ENCODE data around the gene KRT78.

- no peak for TF ChIP-seq SP1 (IDR thresholded peaks at IDR 0.05)
- no peak for TF ChIP-seq FOXA1 (IDR thresholded peaks at IDR 0.05)
- TF ChIP-seq, protein P1, sequence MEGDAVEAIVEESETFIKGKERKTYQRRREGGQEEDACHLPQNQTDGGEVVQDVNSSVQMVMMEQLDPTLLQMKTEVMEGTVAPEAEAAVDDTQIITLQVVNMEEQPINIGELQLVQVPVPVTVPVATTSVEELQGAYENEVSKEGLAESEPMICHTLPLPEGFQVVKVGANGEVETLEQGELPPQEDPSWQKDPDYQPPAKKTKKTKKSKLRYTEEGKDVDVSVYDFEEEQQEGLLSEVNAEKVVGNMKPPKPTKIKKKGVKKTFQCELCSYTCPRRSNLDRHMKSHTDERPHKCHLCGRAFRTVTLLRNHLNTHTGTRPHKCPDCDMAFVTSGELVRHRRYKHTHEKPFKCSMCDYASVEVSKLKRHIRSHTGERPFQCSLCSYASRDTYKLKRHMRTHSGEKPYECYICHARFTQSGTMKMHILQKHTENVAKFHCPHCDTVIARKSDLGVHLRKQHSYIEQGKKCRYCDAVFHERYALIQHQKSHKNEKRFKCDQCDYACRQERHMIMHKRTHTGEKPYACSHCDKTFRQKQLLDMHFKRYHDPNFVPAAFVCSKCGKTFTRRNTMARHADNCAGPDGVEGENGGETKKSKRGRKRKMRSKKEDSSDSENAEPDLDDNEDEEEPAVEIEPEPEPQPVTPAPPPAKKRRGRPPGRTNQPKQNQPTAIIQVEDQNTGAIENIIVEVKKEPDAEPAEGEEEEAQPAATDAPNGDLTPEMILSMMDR (IDR thresholded peaks at IDR 0.05; ENCODE audit: low read depth, low read length, missing input control), result no peak
- no peak for TF ChIP-seq FOXA2 (IDR thresholded peaks at IDR 0.05)
- TF ChIP-seq, protein P2, sequence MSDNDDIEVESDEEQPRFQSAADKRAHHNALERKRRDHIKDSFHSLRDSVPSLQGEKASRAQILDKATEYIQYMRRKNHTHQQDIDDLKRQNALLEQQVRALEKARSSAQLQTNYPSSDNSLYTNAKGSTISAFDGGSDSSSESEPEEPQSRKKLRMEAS (IDR thresholded peaks at IDR 0.05), result no peak
- TF ChIP-seq REST (IDR thresholded peaks at IDR 0.05), result no peak
- TF ChIP-seq TAF1 (conservative IDR thresholded peaks at IDR 0.05), result no peak
- no peak for TF ChIP-seq HNF4A (conservative IDR thresholded peaks at IDR 0.05)
- TF ChIP-seq ATF3 (IDR thresholded peaks at IDR 0.05), result no peak
- TF ChIP-seq YY1 (IDR thresholded peaks at IDR 0.05), result no peak
- TF ChIP-seq RAD21 (IDR thresholded peaks at IDR 0.05), result no peak
- no peak for TF ChIP-seq JUND (IDR thresholded peaks at IDR 0.05)
- no peak for TF ChIP-seq HNF4G (IDR thresholded peaks at IDR 0.05)
Observed at GRCh38 chr12:52836491-52837412, 12.0 kb downstream of the KRT78 start.
